DOHH2 (cell line): ENCODE measurements around the gene NTRK1.

Experiments
- CTCF ChIP-seq: fragments of 200-600 bp; sonication (generic); IDR thresholded peaks from one replicate; pipeline ENCODE4 v1.5.1; 2014; ENCODE audit warnings: antibody characterized with exemption, mild to moderate bottlenecking, low read depth, low read length; ENCODE audit not compliant: poor library complexity, severe bottlenecking
- EZH2phosphoT487 ChIP-seq: fragments of 200-600 bp; sonication (generic); IDR thresholded peaks from 2 replicates; pipeline ENCODE4 v1.6.1; 2017; ENCODE audit warnings: borderline replicate concordance, mild to moderate bottlenecking, antibody characterized with exemption, low read length, moderate library complexity, mixed read lengths

GRCh38 chr1:156875341-156875615 is 14.6 kb downstream of the NTRK1 start:
- TF ChIP-seq CTCF (no peak), EZH2phosphoT487 (no peak)
